VCaP (cell line): ENCODE data around the gene KDM4B.

Experiments used
- H3K27ac ChIP-seq: fragments of 450-650 bp; 2 replicates; pipeline ENCODE4 v1.5.1; 2017
- TF ChIP-seq, protein P1 (sequence below): fragments of 450-650 bp; conservative IDR thresholded peaks from 2 replicates; pipeline ENCODE4 v1.5.1; 2017; ENCODE audit warnings: mild to moderate bottlenecking, moderate library complexity

The KDM4B gene

GRCh38 chr19:5124111-5124855 is 155.4 kb downstream of the KDM4B start:
- TF ChIP-seq, protein P1, sequence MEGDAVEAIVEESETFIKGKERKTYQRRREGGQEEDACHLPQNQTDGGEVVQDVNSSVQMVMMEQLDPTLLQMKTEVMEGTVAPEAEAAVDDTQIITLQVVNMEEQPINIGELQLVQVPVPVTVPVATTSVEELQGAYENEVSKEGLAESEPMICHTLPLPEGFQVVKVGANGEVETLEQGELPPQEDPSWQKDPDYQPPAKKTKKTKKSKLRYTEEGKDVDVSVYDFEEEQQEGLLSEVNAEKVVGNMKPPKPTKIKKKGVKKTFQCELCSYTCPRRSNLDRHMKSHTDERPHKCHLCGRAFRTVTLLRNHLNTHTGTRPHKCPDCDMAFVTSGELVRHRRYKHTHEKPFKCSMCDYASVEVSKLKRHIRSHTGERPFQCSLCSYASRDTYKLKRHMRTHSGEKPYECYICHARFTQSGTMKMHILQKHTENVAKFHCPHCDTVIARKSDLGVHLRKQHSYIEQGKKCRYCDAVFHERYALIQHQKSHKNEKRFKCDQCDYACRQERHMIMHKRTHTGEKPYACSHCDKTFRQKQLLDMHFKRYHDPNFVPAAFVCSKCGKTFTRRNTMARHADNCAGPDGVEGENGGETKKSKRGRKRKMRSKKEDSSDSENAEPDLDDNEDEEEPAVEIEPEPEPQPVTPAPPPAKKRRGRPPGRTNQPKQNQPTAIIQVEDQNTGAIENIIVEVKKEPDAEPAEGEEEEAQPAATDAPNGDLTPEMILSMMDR: no peak

DNA sequence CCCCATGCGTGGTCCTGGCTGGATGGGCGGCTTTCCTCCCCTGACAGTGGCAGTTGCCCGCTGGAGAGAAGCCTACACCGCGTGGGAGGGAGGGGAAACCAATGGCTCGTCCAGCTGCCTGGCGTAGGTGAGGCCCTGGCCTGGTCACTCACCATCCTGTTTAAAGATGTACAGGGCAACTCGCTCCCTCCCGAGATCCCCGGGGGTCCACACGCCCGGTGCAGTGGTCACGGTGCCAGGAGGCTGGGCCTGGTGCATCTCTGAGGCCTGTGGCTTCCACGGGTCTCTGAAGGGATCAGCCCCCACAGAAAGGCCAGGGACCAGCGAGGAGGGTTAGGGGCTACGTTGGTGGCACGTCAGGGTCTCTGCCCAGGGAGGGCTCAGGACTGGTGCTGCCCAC is 156.5 kb downstream of the KDM4B start:
- H3K27ac ChIP-seq: no peak overlapping the region
- TF ChIP-seq, protein P1: no peak

More at GRCh38 chr19:5124111-5124855, 155.4 kb downstream of the KDM4B start:
- H3K27ac ChIP-seq: no peak overlapping the region

DNA sequence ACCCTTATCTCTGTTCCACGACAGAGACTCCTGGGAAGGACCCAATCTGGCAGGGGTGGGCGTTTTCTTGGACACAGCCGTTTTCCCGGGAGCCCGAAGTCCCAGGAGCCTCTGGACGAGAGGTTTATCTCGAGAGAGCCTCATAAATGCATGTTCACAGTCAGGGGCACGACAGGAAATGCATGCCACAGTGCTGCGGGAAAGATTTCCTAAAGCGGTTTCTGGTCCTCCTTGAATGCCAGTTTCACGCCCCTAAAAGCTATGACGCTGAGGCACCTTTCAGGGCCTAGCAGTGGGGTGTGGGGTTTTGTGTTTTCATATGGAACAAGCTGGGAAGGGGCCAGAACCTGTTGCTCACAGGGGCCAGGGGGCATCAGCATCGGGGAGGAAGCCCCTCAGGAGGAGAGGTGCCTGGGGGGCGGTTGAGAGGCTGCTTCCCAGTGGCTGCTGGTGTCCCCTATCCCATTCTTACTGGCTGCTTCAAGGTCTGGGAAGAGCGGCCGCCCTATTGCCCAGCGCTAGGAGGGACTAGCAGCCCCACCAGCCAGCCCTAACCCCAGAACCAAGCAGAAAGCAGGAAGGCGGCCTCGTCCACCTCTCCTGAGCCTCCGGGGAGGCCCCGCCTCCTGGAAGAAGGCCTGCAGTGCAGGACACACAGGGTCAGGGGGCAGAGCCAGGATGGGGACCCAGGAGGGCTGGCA is 157.0 kb downstream of the KDM4B start:
- TF ChIP-seq, protein P1: no peak
- no peak overlapping the region for H3K27ac ChIP-seq

DNA sequence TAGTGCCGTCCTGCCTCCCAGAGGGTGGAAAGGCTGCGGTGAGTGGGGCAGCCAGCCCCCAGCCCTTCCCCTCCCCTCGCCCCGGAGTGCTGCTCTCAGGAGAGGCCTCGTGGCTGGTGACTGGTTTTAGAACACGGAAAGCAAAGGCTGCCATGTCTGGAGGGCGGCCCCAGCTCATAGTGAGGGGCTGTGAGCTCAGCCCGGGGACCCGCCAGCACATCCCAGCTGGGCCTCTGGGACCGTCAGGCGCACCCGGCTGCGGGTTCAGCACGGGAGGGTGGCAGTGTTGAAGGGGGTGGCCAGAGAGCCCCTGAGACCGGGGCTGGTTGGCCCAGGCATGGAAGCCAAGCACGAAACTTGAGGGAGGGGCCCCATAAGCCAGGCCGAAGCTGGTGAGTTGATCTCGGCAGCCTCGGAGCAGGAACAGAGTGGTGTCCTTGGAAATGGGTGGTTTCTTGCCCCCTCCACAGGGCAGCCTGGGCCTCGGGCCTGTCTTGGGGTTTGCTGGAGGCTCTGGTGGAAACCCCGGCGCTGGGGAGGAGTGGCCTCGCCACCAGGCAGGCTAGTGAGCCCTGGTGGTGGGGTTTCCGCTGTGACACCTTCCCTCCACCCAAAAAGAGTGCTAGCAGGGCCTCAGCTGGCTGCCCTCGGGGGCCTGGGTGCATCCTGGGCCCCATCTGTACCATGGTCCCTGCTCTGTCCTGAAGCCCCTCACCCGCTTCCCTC is 157.7 kb downstream of the KDM4B start:
- TF ChIP-seq, protein P1: no peak
- H3K27ac ChIP-seq: no peak overlapping the region

- TF ChIP-seq, protein P1: no peak
- H3K27ac ChIP-seq: no peak overlapping the region
Measured at GRCh38 chr19:5127717-5128116, 158.8 kb downstream of the KDM4B start.

- TF ChIP-seq, protein P1: no peak
- H3K27ac ChIP-seq: no peak overlapping the region
Measured at GRCh38 chr19:5128251-5128935, 159.5 kb downstream of the KDM4B start.

DNA sequence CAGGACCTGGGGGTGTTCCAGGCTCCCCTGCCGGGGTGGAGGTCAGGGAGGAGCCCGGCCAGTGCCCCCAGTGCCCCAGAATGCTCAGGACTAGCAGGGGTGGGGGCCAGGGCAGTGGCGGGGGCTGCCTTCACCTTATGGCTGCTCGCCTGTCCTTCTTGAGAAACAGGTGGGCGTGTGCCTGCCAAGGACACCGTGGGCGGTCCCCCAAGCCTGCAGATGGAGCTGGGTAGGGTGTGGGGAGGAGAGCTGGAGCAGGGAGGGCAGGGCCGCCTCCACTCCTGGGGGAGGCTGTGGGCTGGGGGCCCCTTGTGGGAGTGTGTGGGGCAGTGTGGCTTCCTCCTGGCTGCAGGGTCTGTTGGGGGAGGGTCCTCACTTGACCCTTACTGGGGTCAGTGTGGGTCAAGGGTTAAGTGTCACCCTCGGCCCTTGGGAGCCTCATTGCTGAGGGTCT is 160.1 kb downstream of the KDM4B start:
- H3K27ac ChIP-seq: no peak overlapping the region
- TF ChIP-seq, protein P1: no peak
